CD4-positive, alpha-beta T cell treated with Interleukin-15 for 4 hours (primary cell): Measurements from ENCODE around the gene CERS1.
"Not testable (repeated sequence)": the region's sequence is repeated elsewhere in the genome, so short reads cannot be mapped to it uniquely, and the experiment has no call there.

Experiments used
- DNase-seq: peaks from one replicate; pipeline ENCODE4 v3.0.0-alpha.2; 2020; ENCODE audit warnings: low spot score

Gene CERS1

DNA sequence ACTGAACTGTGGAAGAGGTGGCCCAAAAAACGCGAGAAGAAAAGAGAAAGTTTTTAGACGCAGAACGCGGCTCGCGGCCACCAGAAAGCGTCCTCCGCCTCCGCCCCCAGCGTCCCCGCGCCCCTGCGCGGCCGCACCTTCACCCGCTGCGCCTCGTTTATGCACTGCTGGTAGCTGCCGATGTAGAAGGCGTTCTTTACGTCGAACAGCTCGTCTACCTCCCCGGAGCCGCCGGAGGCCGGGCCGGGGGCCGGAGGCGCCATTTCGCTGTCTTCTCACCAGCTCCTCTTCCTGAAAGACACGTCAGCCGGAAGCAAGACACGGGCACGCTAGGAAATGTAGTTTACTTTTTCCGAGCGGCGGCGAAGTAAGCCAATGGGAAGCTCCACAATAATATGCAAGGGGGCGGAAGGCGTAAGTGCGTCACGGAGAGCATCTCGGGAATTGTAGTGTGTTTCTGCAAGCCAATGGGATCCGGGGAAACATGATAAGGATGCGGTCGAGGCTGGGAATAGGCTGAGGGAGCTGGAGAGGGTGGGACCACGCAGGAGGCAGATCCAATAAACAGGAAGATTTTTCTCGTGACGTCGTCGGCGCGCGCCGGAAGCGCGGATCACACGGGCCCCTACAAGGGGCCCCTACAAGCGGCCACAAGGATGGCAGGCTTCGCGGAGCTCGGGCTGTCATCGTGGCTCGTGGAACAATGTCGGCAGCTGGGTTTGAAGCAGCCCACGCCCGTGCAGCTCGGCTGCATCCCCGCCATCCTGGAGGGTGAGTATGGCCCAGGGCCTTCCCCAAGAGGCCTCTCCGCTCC lies 23.3 kb upstream of the CERS1 start, which contains the start of the genes COPE and DDX49:
Gene COPE, minus strand, starts transcription at position 302 of the 814 bp plus-strand sequence. Its CDS starts 39 bp downstream, at position 263.
Gene DDX49, plus strand, starts transcription at position 630 of the 814 bp plus-strand sequence. Its CDS starts 27 bp downstream, at position 657.
- DNase-seq: peak; percentile 98

DNA sequence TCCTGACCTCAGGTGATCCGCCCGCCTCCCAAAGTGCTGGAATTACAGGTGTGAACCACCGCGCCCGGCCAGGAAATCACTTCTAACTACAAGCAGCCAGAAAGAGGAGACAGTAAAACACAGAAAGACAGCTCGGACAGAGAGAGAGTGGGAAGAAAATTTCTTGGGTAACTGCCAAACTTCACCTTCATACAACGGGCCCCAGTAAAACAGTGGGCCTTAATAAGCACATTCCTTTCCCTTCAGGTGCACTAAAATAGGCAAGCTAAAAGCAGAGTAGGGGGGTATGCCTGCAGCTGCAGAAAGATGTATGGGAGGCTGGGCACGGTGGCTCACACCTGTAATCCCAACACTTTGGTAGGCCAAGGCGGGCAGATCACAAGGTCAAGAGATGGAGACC lies 21.6 kb upstream of the CERS1 start:
- not testable (repeated sequence) for DNase-seq

DNA sequence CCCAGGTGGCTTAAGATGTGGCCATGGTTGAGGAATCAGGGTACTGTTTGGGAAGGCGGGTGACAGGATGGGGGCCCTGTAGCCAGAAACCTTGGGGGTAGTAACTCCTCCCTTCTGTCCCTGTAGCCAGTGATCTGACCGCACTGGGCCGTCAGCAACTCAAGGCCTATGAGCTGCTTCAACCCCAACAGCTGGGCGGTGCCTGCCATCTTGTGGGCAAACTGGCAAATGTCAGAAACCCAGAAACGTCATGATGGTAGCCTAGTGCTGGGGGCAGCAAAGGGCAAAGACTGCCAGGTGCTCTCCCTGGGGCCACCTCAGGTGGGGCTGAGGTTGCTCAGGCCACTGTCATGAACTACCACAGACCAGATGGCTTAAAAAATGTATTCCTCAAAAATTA lies 19.7 kb upstream of the CERS1 start:
- DNase-seq: peak; percentile 20

DNA sequence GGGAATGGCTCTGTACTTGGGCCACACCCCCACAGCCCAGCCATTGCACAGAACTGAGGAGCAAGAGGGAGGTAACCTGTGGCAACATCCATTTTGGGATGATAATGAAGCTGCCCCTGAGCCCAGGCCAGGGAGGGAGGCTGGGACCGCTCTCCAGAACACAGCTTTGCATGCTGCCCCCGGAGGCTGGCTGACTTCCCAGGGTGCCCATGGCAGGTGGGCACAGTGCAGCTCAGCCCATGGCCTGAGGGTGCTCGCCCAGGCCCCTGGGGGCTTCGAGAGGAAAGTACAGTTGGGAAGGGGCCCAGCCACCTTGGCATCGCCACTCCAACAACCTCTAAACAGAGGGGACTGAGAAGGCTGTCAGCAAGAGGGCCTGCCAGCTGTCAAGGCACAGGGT lies 17.5 kb upstream of the CERS1 start:
- no peak for DNase-seq

DNA sequence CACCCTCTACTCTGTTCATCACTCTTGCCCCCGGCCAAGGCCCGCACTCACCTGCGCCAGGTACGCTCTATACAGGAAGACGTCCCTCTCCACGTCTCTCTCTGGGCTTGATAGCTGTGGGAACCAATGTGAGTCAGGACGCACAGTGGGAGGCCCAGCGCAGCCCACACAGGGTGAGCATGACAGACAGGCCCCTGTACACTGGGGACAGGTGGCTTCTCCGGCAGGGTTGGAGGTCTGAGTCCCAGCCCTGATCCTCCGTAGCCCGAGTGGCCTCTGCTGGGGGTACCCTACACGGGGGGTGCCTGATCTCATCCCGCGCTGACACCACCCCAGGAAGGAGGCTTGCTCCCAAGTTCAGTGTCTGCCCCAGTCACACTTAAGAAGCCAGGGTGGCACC lies 17.0 kb upstream of the CERS1 start:
- DNase-seq: no peak

DNA sequence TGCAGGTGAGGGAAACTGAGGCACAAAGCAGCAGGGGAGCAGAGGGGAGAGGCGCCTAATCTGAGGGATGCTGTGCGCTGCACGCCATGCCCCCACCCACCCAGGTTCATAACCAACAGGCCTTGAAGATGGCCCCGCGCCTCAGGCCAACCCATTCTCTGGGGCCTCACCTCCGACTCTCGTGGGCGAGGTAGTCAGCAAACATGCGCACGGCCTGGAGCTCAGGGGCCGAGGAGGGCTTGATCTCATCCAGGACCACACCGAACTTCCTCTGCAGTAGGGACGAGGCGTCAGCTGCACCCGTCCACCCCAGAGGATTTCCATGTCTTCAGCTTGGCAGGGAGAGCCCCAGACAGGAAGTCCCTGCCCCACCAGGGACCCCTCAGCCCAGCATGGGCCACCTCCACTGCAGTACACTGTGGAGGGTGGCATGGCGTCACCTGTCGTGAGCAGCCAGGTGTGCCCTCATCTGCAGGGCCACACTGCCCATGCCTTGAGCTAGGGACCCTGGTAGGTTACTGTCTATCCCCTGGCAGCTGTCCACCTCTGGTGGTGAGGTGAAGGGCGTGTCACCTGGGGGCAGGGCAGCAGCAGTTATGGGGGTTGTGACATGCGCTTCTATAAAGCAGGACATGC lies 15.0 kb upstream of the CERS1 start:
- no peak for DNase-seq

DNA sequence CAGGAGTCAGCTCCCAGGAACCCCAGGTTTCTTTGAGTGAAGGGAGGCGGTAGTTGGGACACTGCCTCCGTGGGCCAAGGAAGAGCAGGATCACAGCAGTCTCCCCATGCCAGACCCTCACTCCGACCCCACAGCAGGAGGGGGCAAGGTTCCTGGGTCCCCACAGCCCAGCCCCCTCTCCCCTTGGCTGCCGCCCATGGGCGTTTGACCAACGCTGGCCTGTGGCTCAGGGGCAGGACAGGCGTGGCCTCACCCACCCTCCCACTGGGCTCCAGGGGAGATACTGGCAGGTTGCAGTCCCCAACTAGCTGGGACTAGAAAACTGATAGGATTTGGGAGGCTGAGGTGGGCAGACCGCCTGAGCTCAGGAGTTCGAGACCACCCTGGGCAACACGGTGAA lies 14.1 kb upstream of the CERS1 start:
- DNase-seq: no peak

DNA sequence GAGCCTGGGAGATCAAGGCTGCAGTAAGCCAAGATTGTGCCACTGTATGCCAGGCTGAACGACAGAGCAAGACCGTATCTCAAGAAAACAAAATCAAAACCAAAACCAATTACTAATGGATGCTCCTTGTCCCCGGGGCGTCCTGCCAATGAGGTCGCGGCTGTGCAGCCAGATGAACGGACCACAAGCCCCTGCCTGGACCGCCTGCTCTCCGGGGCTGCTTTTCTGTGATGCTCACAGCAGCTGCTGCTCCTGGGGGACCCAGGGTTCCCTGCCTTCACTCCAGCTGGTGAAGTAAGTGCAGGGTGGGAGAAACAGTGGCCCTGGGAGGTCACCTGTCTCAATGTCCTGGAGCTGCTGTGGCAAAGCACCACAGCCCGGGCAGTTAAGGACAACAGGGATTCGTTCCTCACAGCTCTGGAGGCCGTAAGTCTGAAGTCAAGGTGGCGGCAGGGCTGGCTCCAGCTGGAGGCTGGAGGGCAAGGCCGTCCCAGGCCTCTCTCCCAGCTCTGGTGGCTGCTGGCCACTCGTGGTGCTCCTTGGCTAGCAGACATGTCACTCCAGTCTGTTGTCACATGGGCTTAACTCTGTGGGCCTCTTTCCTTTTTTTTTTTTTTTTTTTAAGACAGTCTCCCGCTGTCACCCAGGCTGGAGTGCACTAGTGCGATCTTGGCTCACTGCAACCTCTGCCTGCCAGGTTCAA lies 13.1 kb upstream of the CERS1 start:
- DNase-seq: no peak

DNA sequence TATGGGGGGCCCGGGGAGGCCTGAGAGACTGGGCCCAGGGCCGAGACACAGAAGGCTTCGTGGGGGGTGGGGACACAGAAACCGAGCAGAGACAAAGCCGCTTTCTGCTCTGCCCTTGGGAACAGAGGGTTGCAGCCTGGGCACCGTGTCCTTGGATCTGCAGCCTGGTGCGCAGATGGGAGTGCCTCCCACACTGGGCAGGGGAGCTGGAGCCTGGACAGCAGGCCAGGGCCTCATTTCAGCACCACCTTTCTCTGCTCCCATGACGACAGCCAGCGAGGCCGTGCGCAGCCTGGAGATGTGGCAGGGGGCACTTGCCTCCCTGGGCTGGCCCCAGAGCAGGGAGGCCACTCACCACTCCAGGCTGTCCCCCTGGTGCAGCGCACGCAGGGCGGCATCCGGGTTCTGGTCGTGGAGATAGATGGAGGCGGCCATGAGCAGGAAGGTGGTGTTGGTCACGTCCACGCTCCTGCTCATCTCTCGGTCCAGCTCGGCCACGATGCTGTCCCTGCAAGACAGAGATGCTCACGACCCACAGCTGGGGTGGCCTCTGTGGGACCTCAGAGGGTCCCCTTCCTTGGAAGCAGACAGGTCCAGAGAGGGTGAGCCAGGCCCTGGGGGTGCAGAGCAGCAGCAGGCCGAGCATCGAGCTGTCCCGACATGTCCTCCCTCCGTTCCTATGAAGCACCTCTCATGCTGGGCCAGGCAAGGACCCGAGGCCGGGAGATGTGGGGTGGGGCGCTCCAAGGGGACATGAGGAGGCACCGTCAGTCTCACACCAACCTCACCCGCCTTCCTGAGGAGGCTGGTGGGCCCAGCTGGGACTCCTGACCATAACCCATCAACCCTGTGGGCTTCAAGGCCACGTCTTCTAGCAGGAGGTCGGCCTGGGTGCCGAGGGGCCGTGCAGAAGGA lies 10.9 kb upstream of the CERS1 start:
- no peak for DNase-seq

DNA sequence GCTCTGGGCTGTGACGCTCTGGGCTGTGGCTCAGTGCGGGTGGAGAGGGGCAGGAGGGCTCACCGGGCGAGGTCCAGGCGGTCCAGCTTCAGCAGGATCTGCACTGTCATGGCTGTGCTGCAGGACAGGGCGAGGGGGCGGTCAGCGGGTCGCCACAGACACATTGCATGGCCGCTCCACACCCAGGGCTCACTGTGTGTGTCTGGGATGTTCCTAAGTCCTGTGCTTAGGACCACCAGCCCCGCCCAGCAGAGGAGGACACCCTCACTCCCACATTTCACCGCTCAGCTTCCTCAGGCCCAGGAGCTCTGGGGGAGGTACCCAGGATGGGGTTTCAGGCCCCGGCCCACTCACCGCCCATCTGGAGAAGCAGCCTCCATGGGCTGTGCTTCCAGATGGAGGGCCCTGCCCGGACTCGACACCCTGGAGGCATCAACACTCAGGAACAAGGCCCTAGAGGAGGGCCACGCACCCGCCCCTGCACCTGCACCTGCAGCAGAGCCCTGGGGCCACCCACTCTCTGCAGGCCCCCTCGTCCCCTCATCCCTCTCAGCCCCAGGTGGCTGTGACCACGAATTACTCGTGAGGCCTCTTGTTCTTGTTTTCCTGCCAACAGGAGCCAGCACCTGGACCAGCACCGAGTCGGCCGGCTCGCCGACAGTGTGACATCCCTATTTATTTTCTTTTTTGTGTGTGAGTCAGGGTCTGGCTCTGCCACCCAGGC lies 9.7 kb upstream of the CERS1 start:
- no peak for DNase-seq

DNA sequence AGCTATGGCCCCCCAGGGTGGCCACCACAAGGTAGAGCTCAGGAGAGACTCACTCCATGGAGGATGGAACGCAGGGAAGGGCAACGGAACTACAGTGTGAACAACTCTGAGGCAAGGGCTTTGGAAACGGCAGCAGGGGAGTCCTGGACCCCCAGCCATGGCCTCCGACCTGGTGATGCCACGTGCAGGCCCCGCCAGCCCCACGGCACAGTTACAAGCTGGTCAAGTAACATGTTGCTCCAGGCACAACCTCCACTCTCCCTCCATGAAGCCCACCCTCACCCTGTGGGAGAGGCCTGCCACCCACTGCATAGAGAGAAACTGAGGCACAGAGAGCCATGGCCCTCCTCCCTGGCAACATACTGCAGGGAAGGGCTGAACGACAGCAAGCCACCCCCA lies 9.1 kb upstream of the CERS1 start:
- DNase-seq: no peak

DNA sequence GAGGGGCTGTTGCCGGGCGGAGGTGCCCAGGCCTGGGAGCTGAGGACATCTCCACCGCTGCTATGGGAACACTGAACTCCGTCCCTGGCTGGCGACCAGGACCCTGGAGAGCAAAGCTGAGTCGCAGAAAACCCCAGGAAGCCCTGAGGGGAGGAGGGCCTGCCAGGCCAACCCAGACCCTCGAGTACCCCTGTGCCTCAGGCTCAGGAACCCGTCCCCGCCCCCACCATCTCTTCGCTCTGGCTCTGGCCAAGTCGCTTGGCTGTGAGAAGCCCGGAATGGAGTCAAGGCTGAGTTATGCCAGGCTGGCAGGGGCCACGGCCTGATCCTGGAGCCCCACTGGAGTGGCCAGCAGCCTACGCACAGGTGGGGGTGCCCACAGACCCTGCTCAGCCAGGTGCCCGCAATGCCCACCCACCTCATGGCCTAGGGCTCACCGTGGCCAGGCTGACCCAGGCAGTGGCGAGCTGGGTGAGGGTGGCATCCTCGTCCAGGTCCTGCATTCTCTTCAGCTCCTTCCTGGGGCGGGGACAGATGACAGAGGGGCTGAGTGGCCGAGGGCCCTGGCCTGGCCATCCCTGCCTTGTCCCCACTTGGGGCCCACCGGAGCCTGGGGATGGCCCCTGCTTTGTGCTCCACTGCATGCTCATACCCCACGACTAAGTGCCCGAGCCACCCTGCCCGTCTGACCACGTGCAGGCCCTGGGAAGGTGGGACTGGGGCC lies 8.5 kb upstream of the CERS1 start:
- DNase-seq: no peak

DNA sequence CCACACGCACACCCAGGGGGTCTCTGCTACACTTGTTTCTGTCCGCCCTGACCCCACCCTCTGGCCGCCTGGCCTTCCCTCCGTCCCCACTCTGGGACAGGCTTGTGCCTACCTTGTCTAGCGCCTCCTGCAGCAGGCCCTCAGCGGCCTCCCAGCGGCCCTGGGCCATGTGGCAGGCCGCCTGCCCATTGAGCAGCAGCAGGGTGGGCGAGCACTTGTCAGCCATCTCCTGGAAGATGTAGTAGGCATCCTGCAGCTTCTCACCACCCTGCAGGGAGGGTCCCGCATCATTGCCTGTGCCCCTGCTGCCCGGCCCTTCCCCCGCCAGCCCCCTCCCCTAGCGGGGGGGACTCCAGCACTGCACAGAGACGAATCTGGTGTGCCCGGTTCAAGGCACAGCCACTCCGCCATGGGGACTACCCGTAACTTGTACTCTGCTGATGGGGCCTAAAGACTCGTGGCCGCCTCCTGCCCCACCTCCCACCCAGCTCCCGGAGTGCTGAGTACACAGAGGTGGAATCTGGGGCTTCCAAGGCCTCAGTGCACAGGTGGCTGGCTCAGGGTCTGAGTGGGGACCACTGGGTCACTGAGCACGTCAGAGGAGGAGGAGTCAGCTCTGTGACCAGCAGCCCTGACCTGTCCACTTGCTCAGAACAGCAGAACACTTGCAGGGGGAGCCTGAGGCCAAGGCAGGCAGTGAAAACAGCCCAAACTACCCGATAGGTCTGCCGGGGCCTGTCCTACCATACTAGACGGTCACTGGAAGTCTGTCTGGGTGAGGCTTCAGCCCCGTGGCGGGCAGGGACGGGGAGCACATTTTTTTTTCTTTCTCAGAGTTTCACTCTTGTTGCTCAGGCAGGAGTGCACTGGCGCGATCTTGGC lies 7.4 kb upstream of the CERS1 start:
- DNase-seq: no peak

DNA sequence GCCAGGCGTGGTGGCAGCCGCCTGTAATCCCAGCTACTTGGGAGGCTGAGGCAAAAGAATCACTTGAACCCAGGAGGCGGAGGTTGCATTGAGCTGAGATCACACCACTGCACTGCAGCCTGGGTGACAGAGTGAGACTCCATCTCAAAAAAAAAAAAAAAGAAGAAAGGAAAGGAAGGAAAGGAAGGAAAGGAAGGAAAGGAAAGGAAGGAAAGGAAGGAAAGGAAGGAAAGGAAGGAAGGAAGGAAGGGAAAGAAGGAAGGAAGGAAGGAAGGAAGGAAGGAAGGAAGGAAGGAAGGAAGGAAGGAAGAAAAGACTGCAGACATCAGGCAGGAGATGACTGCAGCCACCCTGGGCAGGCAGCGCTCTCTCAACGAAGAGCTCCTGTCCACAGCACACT lies 6.6 kb upstream of the CERS1 start:
- not testable (repeated sequence) for DNase-seq

DNA sequence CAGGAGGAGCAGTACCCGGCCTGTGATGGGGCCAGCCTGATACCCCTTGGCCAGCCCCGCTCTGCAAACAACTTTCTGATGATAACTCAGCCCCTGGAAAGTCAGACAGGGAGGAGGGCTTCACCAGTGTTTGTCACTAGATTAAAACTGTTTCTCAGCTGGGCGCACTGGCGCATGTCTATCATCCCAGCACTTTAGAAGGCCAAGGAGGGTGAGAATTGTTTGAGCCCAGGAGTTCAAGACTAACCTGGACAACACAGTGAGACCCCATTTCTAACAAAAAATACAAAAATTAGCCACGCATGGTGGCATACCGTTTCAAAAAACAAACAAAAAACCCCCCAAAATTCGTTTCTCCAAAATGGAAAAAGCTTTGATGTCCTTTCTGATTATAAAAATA lies 5.5 kb upstream of the CERS1 start:
- DNase-seq: no peak

DNA sequence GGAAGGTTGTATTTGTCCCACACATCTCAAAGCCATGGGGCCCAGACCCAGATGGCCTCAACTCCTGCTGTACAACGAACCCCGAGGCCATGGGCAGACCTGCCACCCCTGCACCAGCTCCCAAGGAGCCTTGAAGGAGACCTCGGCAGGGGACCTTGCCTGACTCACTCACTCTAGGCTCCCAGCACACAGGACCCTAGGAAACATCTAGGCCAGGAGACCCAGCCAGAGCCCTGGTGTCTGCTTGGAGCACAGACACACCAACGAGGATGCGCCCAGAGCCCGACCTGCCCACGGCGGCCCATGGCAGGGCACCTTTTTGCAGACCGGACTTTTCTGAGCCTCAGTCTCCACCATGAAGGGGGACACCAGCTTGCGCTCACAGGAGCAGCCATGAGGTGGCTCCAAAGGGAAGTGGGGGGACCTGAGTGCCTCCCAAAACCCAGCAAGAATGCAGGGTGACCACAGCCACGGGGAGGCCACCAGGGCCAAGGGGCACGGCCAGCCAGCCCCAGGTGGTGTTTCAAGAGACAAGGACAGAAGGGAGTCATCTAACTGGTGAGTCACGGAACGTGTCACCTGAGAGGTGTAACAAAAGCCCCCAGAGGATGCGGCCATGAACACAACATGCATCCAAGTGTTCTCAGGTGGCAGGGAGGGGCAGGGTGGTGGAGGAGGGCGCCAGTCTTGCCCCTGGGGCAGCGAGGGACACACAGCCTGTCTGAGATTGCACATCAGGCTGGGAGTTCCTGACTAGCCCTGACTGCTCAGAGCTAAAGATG lies 4.9 kb upstream of the CERS1 start:
- no peak for DNase-seq

DNA sequence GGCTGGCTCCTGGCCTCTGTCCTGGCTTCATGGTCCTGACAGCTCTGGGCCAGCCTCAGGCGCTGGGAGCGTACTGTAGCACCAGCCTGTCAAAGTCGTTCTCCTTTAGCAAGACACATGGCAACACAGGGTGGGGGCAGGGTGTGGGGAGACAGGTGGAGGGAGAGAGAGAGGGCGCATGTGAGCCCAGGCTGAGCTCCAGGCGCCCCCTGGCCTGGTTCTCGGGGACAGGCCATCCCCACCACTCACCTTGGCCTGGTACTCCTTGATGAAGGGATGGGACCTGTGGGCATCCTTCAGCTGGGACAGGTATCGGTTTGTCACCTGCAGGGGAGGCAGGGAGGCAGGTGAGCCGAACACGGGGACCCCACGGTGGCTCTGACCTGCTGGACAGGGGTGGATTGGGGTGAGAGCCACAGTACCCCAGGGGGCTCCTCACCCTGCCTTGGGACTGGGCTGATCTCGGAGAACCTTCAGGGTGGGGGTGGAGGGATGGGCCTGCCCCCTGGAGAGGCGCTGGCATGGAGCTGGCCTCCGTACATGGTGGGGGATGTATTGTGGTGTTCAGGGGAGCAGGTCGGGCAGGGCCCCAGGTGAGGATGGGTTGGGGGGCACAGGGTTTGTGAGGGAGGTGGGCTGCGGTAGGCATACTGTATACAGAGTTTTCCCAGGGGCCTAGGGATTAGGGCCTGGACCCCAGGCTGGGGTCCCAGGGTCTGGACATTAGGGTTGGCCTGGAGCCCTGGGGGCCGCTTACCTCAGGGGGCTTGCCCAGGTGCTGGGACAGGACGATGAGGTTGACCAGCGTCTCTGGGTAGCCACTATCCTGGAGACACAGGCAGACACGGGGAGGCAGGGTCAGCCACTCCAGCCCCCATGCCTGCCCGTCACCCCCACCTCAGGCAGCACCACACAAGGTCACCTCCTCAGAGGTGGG lies 3.9 kb upstream of the CERS1 start:
- no peak for DNase-seq
